M059J (cell line): ENCODE results near the gene MAPK8IP1. TPM values are rescaled to one million over a fixed set of nuclear protein-coding genes. Genes with fewer than 3 reads are reported as not detected.
"Not testable (repeated sequence)": the region's sequence is repeated elsewhere in the genome, so short reads cannot be mapped to it uniquely, and the experiment has no call there.

Experiments
- DNase-seq: peaks from one replicate; pipeline ENCODE4 v3.0.0-alpha.2; 2012; ENCODE audit warnings: low read depth
- total RNA-seq: library from RNA; depleted of rRNA; stranded (reverse); fragments of >200 nt; shearing (Covaris generic); gene quantifications from 2 replicates; pipeline ENCODE4 v1.2.3, GENCODE V29; 2014; rRNA removed

MAPK8IP1 gene
- 6.6 and 11.7 TPM in 2 replicates for total RNA-seq

DNA sequence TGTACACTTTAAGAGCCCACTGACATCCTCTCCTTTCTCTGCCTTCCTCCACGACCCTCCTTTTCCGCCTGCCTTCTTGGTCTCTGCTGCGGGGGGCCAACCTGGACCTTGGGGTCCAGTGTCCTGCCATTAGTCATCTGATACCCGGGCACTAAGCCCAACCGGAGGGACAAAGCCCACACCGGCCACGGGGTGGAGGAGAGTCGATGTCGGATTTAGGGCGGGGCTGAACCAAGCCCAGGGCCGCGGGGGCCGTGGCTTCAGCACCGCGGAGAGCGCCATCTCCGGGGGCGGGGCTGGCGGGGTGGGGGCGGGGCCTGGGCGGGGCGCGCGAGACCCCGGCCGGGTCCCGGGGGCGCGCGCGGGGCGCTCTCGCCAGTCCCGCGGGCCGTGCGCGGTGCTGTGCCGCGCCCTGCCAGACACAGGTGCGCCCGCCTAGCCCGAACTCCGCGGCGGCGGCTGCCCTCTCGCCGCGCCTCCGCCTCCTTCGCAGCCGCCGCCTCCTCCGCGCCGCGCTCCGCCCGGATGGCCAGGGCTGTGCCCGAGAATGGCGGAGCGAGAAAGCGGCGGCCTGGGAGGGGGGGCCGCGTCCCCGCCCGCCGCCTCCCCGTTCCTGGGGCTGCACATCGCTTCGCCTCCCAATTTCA lies at the start of gene MAPK8IP1:
TSS of gene MAPK8IP1 (plus strand) at position 378 of the 647 bp plus-strand sequence. CDS start at position 548, 170 bp downstream.
- DNase-seq: peak; percentile 31

- no peak for DNase-seq
Measured at GRCh38 chr11:45839204-45839603, 46.2 kb upstream of the MAPK8IP1 start.

GRCh38 chr11:45840251-45840650 lies 45.2 kb upstream of the MAPK8IP1 start:
- DNase-seq: not testable (repeated sequence)

- peak; percentile 87 for DNase-seq
Measured at GRCh38 chr11:45843158-45843924, 42.1 kb upstream of the MAPK8IP1 start.

DNA sequence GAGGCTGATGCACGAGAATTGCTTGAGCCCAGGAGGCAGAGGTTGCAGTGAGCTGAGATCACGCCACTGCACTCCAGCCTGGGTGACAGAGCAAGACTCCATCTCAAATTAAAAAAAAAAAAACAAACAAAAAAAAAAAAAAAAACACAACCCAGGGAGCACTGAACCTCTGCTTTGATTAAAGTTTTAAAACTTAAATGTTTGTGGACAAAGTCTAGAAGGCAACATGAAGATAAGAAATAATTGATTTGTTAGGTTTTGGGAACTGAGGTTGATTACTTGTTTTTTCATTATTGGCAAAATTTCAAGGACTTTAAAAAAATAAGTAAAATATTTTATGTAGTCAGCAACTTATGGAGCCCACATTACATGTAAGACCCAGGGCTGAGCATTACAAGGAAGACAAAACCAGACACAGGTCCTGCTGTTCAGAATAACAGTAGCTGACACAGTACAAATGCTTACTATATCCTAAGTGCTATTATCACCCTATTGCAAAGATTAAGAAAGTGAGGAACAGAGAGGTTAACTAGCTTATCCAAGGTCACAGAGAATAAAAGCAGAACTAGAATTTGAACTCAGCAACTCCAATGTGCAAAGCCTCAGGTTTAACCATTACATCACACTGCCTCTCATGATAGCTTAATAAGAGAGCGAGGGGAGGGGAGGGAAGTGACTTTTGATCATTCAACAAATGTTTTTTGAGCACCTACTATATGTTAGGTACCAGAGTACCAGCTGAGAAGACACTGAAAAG lies 40.5 kb upstream of the MAPK8IP1 start:
- no peak for DNase-seq

DNA sequence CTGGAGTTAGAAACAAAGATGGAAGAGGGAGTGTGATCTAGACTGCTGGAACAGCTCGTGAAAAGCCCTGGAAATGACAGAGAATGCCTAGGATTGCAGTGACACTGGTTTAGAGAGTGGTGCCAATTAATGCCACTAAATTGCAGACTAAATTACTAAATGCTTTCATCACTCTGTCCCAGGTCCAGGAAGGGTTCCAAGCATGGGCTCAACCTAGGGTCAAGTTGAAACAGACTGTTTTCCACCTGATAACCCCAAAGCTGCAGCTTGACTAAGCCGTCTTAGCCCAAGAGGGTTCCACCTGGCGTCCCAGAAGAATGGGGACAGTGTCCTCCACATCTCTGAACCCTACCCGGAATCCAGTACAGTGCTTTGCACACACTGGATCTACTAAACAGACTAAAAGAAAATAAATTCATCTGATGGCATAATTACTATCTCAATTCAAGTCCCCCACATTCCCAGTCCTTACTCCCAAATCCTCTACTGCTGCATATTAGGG lies 39.2 kb upstream of the MAPK8IP1 start:
- no peak for DNase-seq

DNA sequence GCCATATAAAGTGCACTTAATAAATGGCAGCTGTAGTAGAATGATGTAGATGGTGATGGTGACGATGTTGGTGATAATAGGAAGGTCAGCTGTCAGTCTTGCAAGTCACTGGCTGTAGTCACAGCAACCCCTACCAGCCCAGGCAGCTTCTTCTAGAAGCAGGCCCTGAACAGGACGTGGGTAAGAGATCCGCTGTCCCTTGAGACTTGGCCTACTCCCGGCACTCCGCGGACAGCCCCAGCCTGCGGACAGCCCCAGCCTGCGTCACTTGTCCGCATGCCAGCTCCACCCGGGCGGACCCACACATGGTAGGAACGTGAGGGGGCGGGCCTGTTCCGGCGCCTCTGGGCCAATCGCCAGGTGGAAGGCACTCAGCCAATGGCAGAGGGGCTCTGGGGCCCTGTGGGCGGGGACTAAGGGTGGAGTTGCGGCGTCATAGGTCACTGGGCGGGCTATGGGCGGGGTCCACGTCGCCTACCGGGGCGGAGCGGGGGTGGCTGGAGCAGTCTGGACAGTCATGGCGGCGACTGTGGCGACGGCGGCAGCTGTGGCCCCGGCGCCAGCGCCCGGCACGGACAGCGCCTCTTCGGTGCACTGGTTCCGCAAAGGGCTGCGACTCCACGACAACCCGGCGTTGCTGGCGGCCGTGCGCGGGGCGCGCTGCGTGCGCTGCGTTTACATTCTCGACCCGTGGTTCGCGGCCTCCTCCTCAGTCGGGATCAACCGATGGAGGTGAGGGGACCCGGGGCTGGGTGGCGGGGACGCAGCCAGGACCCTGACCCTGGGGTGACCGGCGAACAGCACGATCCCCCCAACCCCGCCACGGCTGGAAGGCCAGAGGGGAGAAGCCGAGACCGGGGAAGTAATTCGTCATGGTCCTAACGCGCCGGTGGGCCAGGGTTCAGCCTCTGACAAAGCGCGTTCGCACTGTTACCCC lies 38.2 kb upstream of the MAPK8IP1 start, which contains the start of gene CRY2:
TSS of gene CRY2 (plus strand) at position 502 of the 937 bp plus-strand sequence. CDS start at position 518, 16 bp downstream.
- peak; percentile 95 for DNase-seq

DNA sequence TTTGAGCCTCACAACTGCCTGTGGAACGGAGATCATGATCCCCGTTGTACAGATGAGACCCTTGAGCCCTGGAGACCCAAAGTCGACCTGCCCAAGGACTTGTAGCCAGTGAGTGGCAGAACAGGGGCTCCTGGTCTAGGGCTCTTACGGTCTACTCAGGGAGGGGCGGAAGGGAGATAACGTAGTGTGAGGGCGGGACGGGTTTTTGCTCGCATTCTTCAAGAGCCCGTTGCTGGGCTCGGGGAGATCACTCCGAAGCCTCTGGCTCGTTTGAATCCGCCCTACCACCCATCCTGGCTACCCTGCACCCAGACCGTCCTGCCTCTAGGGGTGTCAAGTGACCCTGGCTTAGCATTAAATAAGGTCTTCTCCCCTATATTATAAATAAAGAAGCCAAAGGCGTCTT lies 37.5 kb upstream of the MAPK8IP1 start:
- DNase-seq: peak; percentile 53

- no peak for DNase-seq
Measured at GRCh38 chr11:45848654-45849081, 36.8 kb upstream of the MAPK8IP1 start.

DNA sequence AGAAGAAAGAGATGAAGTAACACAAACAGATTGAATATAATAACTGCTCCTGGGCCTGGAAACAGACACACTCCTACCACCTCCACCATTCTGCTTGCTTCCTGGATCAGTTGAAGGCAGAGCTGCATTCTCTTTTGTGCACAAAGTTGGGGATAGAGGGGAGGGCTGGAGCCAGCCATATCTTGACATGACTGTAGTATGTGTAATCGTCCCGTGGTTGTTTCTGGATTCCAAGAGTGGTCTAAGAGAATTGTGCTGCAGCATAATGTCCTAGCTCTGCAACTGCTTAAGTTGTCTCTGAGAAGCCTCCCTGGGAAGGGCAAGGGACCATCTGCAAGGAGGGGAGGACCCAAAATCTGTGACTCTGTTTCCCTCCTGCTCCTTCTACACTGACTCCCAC lies 35.0 kb upstream of the MAPK8IP1 start:
- peak; percentile 27 for DNase-seq

DNA sequence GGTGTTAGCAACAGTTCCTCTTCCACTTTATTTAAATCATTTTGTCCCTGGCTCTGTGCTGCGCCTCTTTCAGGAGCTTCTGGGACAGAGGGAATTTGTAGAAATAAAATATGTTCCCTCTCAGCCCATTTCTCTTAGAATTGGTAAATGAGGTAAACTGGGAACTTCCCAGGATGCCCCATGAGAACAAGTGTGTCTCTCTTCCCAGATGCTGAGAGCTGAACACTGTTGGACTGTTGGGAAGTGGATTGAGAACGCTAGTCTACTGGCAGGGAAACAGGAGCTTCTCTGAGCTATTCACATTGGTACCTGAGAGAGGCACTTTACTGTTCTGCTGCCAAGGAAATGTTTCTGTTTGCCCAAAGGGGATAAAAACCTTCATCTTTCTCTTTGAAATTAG lies 34.2 kb upstream of the MAPK8IP1 start:
- DNase-seq: no peak

DNA sequence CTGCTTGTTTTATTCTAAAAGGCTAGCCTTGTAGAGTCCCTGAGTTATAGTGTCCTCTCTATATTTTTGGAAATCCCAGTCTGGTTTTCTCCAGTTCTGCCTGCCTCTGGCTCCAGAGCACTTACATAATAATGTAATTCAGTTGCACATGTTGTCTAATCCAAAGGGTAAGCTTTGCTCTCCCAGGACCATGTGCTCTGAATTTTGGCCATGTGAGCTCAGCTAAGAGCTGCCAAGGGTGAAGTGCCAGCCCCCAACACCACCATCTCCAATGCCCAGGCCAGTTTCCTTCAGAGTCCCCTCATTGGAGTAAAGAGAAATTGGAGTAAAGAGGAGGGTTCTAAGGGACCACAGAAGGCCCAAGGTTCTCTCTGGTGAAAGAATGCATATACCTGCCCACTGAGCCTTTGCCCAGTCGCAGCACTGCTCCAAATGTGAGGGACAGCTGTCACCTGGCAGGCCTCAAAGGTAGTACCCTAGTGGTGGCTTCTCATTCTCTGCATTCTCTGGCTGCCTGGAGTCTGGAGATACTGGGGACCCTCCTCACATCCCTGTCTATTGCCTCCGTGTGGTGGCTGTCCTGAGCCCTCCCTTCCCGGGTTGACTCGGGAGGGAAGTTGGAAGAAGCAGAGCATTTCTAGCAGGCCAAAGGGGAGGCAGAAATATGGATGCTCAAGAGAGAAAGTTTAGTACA lies 33.3 kb upstream of the MAPK8IP1 start:
- no peak for DNase-seq

DNA sequence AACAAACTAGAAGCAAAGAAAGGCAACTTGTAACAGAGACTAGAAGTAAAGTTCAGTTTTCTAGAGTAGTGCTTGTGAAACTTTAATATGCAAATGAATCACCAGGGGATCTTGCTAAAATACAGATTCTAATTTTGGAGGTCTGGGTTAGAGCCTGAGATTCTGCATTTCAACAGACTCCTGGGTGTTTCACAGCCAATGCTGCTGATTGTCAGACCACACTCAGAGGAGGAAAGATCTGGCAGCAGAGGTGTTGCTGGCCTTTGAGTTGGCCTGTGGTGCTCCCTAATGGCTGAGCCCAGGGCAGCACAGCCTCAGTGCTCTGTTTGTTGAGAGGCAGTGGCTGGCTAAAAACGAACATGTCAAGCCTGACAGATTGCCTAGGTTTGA lies 32.7 kb upstream of the MAPK8IP1 start:
- DNase-seq: no peak

- DNase-seq: no peak
Measured at GRCh38 chr11:45853332-45854219, 31.9 kb upstream of the MAPK8IP1 start.

- no peak for DNase-seq
Measured at GRCh38 chr11:45855308-45855707, 30.1 kb upstream of the MAPK8IP1 start.

DNA sequence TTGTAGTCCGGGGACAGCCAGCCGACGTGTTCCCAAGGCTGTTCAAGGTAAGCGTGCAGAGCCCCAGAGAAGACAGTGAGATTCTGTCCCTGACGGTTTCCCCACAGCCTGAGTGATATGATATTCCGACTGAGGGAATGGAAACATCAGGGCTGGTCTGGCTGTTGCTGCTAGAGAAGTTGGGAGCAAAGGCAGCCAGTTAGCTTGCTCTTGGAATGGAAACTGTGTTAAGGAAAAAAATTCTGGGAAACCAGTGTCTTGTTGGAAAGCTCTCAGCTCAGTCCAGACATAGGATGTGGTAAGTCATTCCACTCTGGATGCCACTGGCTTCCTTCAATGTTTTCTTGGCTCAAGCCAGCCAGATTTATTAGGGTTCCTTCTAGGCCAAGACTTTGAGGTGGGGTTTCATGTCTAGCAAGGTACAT lies 29.4 kb upstream of the MAPK8IP1 start:
- DNase-seq: no peak

DNA sequence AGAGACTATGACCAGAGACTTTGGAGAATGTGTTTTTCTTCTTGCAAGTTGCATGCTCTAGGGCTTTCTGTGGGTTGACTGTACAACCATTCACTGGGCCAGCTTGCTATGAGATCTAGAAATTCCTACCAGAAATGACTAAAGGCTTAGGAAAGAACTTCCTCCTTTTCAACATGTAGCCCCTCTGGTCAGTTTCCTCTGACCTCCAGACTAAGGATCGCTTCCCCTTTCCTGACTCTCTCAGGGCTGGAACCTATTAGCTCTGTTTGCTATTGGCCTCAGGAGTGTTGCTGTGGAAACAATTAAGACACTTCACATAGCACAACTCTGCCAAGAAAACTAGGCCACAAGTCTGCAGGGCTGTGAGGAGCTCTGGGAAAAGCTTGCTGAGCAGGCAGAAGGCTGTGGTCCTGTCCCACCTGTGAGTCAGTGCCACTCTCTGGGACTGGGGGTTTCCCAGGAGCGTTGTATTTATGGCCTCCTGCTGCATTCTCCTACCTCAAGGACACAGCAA lies 27.4 kb upstream of the MAPK8IP1 start:
- DNase-seq: peak; percentile 84

GRCh38 chr11:45858751-45859398 lies 26.6 kb upstream of the MAPK8IP1 start:
- DNase-seq: no peak
